ENCODE results near the gene PLXNB1. TPM values are rescaled to one million over a fixed set of nuclear protein-coding genes. Genes with fewer than 3 reads are reported as not detected.
"Not testable (repeated sequence)": the region's sequence is repeated elsewhere in the genome, so short reads cannot be mapped to it uniquely, and the experiment has no call there.

PLXNB1 gene
- total RNA-seq, 1 experiment from 2014 or later = 5.8 TPM

- DNase-seq (ENCODE audit: low read depth) = no peak
Observed at GRCh38 chr3:48406443-48407431, 23.1 kb downstream of the PLXNB1 start.

DNA sequence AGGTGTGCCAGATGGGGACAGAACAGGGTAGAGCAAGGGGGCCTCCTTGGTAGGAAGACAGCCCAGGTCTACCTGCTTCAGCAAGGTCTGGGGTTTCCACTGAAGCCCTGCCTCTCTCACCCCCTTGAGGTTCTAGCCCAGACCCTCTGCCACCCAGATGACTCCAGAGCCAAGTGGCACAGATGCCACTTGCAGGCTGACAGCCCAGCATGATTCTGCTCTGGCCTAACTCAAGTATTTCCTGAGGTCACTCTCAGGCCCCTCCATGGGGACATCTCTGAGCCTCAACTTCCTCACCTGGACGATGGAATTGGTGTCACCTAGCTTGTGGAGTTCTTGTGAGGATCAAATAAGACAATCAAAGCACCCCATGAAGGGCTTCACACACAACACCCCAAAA lies 23.9 kb downstream of the PLXNB1 start:
- DNase-seq (ENCODE audit: low read depth) = no peak

- DNase-seq (ENCODE audit: low read depth) = no peak
Observed at GRCh38 chr3:48405343-48405881, 24.5 kb downstream of the PLXNB1 start.

GRCh38 chr3:48404440-48405342 lies 25.2 kb downstream of the PLXNB1 start:
- no peak for DNase-seq (ENCODE audit: low read depth)

DNA sequence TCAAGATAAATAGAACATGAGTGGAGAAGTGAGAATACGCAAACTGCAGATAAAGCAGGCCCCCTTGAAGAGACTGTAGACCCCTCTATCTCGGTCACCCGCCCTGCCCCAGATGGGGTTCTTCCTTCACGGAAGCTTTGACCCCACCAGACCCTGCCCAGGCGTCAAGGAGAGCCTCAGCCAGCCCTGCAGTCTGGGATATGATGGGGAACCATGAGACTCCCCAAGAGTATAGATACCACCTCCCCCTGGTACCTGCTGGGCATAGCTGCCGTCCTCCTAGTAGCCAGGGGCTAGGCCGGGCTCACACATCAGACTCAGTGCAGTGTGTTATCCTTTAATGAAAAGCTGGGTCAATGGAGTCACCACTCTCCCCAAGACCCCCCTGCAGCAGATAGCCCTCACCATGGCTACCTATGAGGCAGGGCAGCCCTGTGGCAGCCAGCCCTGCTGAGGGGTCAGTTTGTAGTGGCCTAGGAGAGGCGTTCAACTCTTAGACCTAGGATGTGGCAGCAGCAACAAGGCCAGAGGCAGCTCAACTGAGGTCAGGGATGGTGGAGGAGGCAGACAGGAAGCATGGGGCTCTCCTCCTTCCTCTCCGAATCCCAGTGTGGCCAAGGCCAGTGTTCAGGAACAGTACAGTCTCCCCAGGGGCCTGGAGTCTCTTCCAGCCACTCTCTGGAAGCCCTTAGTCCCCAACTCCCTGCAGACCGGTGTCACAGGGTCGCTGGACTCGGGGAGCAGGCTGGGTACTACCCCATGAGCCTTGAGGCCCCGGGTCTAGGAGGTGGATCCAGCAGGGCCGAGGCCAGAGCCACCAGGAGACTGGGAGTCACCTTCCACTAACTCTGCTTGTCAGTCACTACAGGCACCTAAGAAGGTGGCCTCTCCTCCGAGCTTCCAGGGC lies 26.1 kb downstream of the PLXNB1 start:
- DNase-seq (ENCODE audit: low read depth) = no peak

GRCh38 chr3:48402907-48403306 lies 27.0 kb downstream of the PLXNB1 start:
- no peak for DNase-seq (ENCODE audit: low read depth)

DNA sequence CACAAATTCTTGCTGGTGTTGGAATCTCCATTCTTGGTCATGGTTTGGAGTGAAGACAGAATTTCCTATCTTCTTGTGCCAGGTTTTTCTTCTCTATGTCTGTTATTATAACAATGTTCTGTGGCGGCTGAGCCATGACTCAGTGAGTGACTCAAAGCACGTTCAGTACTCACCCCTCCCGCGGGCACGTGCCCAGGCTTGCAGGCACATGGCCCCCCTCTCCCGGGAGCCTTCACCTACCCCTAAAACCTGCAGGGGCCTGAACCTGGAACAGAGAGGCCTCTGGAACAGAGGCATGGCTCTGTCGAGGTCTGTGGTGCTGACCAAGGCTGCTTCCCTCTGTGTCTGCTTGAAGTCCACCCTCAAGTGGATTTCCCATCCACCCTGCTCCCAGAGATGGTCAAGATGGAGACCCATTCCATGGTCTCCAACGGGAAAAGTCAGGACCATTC lies 27.6 kb downstream of the PLXNB1 start:
- peak; percentile 94 for DNase-seq (ENCODE audit: low read depth)

- DNase-seq (ENCODE audit: low read depth) = not testable (repeated sequence)
Observed at GRCh38 chr3:48401434-48401901, 28.4 kb downstream of the PLXNB1 start.

GRCh38 chr3:48400824-48401433 lies 29.0 kb downstream of the PLXNB1 start:
- peak; percentile 55 for DNase-seq (ENCODE audit: low read depth)

DNA sequence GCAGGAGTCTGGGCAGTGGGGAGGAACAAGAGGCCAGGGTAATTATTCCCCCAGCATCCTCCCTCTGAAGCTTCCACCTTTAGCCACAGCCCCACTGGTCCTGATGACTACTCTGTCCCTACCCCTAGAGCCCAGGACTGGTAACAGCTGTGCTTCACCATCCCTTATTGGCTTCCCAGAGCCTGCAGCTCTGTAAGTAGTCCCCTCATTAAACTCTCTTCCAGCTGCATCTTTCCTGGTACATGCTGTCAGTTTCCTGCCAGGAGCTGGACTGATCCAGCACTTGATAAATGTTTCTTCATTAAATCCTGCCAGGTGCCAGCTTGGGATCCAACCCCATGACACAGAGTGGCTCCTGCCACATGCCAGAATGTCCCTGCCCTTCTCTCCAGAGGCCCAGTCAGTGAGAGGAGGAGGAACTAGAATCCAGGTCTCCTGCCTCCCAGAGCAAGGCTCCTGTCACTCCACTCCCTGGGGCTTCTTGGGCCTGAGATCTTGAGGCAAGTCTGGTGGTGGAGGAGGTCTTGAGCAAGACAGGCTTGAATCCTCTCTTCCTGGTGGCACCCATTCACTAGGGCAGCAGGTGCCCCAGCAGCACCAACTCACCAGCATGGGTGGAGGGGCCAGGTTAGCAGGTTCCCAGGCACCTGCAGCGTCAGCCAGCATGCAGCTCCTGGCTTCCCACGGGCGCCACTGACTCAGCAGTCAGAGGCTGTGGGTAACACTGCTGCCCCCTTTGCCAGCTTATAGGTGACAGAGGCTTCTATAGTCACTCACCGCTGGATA lies 30.3 kb downstream of the PLXNB1 start:
- no peak for DNase-seq (ENCODE audit: low read depth)

DNA sequence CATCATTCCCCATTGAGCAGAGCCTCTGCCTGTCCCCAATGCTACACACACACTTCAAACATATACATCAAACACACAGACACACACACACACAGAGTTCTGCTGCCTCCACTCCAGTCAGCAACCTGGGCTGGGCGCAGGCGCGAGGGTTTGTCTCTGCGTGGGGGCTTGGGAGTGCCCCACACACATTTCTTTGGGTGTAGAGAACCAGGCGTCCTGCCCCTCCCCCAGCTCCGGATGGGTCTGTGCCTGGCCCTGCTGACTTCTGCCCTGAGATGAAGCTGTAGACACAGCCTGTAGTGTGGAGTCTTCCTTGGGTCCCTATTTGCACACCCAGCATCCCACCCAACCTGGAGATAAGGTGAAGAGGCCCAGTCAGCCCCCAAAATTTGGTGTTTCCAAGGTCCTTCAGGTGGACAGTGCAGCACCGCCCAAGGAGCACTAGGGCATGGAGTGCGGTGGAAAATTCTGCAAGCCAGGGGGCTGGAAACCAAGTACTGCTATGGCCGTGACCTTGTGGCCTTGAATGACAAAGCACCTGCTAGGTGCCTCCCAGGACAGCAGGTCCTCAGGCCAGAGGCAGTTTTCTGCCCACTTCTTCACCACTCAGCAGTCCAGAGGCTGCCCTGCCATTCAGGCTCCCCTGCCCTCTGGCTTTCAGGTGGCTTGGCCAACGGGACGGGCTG lies 31.0 kb downstream of the PLXNB1 start:
- DNase-seq (ENCODE audit: low read depth) = no peak

- no peak for DNase-seq (ENCODE audit: low read depth)
Observed at GRCh38 chr3:48397767-48398681, 31.9 kb downstream of the PLXNB1 start.

DNA sequence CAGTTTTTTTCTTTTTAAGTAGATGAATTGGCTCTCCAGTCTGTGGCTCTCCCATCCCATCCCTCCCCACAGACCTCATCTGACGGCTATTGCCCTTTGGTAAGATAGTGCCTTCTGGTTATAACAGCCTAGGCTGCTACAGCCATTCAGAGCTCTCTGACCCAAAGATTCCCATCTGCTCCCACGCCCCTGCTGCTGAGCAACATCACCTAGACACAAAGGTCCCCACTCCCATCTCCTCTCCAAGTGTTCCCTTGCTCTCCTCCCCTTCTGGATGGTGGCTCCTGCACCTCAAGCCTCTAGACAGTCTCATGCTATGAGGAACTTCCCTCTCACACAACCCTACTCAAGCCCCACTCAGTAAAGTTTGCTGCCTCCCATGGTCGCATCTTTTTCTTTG lies 34.2 kb downstream of the PLXNB1 start:
- no peak for DNase-seq (ENCODE audit: low read depth)

GRCh38 chr3:48394391-48394790 lies 35.5 kb downstream of the PLXNB1 start:
- no peak for DNase-seq (ENCODE audit: low read depth)

DNA sequence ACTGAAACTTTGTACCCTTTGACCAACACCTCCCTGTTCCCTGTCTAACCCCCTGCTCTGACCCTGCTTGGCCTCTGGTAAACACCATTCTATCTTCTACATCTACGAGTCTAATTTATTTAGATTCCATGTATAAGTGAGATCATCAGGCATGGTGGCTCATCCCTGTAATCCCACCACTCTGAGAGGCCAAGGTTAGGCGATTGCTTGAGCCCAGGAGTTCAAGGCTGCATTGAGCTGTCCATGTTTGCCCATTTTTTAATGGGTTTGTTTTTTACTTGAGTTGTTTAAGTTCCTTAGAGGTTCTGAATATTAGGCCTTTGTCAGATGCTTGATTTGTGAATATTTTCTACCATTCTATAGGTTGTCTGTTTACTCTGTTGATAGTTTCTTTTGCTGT lies 40.9 kb downstream of the PLXNB1 start:
- DNase-seq (ENCODE audit: low read depth) = no peak

DNA sequence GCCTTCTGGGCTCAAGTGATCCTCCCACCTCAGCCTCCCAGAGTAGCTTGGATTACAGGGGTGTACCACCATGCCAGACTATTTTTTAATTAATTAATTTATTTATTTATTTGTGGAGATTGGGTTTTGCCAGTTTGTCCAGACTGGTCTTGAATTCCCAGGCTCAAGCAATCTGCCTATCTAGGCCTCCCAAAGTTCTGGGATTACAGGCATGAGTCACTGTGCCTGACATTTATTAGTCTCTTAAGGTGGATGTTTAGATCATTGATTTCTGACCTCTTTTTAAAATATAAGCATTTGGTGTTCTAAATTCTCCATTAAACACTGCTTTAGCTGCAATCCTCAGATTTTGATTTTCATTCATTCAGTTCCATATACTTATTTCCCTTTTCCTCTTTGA lies 42.3 kb downstream of the PLXNB1 start:
- no peak for DNase-seq (ENCODE audit: low read depth)

- DNase-seq (ENCODE audit: low read depth) = no peak
Observed at GRCh38 chr3:48372862-48373435, 56.9 kb downstream of the PLXNB1 start.

Data from HT1080 (cell line).